T-helper 1 cell treated with Interleukin-12 subunit alpha and Interleukin-12 subunit beta and Interleukin-4 antibody, amounts not matched to agents 30 μg/mL and 1 μg/mL, for 36 hours (primary cell): ENCODE results near the gene GOLGA5.
"Not testable (repeated sequence)": the region's sequence is repeated elsewhere in the genome, so short reads cannot be mapped to it uniquely, and the experiment has no call there.

ENCODE experiments used
- H3K27ac Mint-ChIP-seq: one replicate; pipeline ENCODE4 v1.8.0; 2021; ENCODE audit warnings: mild to moderate bottlenecking, mixed read lengths
- H3K27me3 Mint-ChIP-seq: one replicate; pipeline ENCODE4 v1.8.0; 2021; ENCODE audit warnings: low read depth, mixed read lengths
- H3K36me3 Mint-ChIP-seq: one replicate; pipeline ENCODE4 v1.8.0; 2021; ENCODE audit warnings: low read depth, mixed read lengths
- H3K4me1 Mint-ChIP-seq: one replicate; pipeline ENCODE4 v1.8.0; 2021; ENCODE audit warnings: low read depth, mixed read lengths
- H3K4me3 Mint-ChIP-seq: one replicate; pipeline ENCODE4 v1.8.0; 2021; ENCODE audit warnings: mild to moderate bottlenecking, moderate library complexity, mixed read lengths
- H3K9me3 Mint-ChIP-seq: one replicate; pipeline ENCODE4 v1.8.0; 2021; ENCODE audit warnings: mixed read lengths

The GOLGA5 gene

DNA sequence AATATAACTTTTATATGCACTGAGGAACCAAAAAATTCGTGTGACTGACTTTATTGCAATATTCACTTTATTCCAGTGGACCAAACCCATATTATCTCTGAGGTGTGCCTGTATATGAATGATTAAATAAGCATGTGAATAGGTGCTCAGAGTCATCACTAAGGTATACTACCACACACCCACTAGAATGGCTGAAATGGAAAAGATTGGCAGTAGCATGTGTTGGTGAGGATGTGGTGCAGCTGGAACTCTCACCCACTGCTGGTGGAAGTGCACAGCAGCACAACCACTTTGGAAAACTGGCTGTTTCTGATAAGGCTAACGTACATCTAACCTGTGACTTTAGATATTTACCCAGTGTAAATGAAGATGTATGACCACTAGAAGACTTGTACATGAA, 36.8 kb downstream of the GOLGA5 start:
- Mint-ChIP-seq H3K36me3 (peaks cover 38% of the 10 kb centered on the region), H3K4me1 (no peaks in the 10 kb centered on the region), H3K9me3 (no peaks in the 10 kb centered on the region), H3K27ac (no peak overlapping the region), H3K4me3 (no peak overlapping the region), H3K27me3 (no peaks in the 10 kb centered on the region)

GRCh38 chr14:92832137-92832700, 38.1 kb downstream of the GOLGA5 start:
- Mint-ChIP-seq H3K9me3 (no peaks in the 10 kb centered on the region), H3K4me1 (no peaks in the 10 kb centered on the region), H3K4me3 (no peak overlapping the region), H3K27me3 (no peaks in the 10 kb centered on the region), H3K36me3 (peaks cover 37% of the 10 kb centered on the region), H3K27ac (no peak overlapping the region)

DNA sequence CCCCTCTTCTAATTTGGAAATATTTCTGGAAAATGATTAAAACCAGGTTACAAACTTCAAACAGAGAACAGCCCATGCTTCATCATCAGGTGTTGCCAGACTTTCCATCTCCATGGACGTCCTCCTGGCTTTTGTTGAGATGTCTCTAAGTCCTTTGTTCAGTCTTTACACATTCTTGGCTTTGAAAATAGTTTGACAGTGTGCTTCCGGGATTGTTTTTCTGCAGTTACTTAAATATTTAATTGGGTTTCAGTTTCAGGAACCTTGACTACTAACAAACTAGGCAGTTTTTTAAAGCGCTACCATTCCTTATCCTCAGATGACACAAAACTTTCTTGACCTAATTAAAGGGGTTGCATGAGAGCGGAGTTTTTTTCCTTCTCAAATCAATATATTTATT, 47.8 kb downstream of the GOLGA5 start:
- Mint-ChIP-seq H3K4me3 (no peak overlapping the region), H3K4me1 (peaks cover 7% of the 10 kb centered on the region), H3K27ac (no peak overlapping the region), H3K36me3 (peaks cover 29% of the 10 kb centered on the region), H3K27me3 (no peaks in the 10 kb centered on the region), H3K9me3 (no peaks in the 10 kb centered on the region)

- no peaks in the 10 kb centered on the region for H3K27me3 Mint-ChIP-seq
- no peaks in the 10 kb centered on the region for H3K9me3 Mint-ChIP-seq
- H3K27ac Mint-ChIP-seq = no peak overlapping the region
- H3K4me1 Mint-ChIP-seq = peaks cover 13% of the 10 kb centered on the region
- no peak overlapping the region for H3K4me3 Mint-ChIP-seq
- peaks cover 11% of the 10 kb centered on the region for H3K36me3 Mint-ChIP-seq
Measured at GRCh38 chr14:92844204-92844603, 50.1 kb downstream of the GOLGA5 start.

DNA sequence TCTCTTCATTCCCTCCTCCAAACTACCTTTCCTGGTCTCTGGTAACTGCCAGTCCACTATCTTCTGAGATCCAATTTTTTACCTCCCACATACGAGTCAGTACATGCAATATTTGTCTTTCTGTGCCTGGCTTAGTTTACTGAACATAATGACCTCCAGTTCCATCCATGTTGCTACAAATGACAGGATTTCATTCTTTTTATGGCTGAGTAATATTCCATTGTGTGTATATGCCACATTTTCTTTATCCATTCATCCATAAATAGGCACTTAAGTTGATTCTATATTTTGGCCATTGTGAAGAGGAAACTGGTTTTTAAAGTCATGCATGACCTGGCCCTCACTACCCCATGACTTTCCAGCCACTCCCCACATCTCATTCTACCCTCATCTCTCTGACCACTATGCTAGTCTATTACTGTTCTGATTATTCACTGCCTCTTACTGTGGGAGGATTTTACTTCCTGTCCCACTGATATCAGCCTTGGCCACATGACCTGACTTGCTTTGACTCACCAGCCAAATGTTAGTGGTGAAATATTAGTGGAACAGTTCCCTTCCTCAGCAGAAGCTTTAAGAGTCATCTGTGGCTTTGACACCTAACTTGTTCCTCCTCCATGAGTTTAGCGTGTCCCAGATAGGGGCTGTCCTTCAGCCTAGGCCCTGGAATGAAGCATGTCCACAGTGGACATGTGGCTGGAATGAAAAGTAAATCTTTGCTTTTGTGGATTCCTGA, 52.2 kb downstream of the GOLGA5 start:
- Mint-ChIP-seq H3K27ac (no peak overlapping the region), H3K4me3 (no peak overlapping the region), H3K9me3 (peaks cover 4% of the 10 kb centered on the region), H3K36me3 (peaks cover 4% of the 10 kb centered on the region), H3K4me1 (peaks cover 13% of the 10 kb centered on the region), H3K27me3 (no peaks in the 10 kb centered on the region)

DNA sequence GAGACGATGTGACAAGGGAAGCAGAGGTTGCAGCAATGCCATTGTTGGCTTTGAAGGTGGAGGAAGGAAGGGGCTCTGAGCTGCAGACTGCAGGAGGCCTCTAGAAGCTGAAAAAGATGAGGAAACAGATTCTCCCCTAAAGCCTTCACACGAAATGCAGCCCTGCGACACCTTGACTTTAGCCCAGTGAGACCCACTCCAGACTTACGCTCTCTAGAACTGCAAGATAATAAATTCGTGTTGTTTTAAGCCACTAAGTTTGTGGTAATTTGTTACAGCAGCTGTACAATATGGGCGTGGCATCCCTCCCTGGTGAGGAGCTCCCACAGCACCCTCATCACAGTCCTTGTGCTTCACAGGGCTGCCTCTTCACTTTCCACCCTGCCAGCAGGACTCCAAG, 53.2 kb downstream of the GOLGA5 start:
- no peak overlapping the region for H3K4me3 Mint-ChIP-seq
- peaks cover 13% of the 10 kb centered on the region for H3K4me1 Mint-ChIP-seq
- no peak overlapping the region for H3K27ac Mint-ChIP-seq
- H3K27me3 Mint-ChIP-seq = no peaks in the 10 kb centered on the region
- H3K36me3 Mint-ChIP-seq = no peaks in the 10 kb centered on the region
- H3K9me3 Mint-ChIP-seq = peaks cover 9% of the 10 kb centered on the region

DNA sequence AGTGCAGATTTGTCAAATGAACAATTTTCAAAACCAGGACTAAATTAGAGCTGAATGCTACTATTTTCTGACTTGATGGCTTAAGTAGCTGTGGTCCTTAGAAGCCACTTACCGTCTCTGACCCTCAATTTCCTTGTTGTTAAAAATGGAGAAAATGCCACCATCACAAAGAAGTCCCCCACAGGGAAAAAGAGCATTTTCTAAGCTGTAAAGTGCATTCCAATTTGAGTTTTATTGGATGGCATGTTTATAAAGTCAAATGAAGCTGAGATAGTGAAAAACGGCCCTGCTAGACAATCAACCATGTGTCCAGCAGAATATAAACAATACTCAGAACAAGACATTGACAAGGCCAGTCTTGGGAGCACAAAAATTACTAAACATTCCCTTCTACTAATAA, 53.6 kb downstream of the GOLGA5 start:
- H3K4me3 Mint-ChIP-seq = no peak overlapping the region
- H3K27ac Mint-ChIP-seq = no peak overlapping the region
- peaks cover 13% of the 10 kb centered on the region for H3K4me1 Mint-ChIP-seq
- no peaks in the 10 kb centered on the region for H3K36me3 Mint-ChIP-seq
- no peaks in the 10 kb centered on the region for H3K27me3 Mint-ChIP-seq
- peaks cover 13% of the 10 kb centered on the region for H3K9me3 Mint-ChIP-seq

DNA sequence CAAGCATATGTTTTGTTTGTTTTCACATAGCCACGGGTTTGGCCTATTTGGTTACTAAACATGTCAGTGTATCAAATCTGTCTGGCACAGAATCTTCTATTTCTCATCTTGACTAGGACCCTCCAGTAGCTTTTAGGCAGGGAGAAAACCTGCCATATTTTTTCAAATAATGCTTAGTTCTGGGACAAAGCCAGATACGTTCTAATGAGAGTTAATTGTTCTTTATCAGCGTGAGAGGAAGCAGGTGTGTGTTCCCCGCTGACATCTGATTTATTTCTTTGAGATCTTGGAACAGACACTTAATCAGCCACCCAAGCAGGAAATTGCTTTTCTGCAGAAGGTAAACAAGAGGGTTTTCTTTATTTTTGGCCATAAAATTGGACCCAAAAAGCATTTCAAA, 54.8 kb downstream of the GOLGA5 start:
- H3K4me3 Mint-ChIP-seq = no peak overlapping the region
- no peaks in the 10 kb centered on the region for H3K36me3 Mint-ChIP-seq
- peaks cover 13% of the 10 kb centered on the region for H3K4me1 Mint-ChIP-seq
- H3K9me3 Mint-ChIP-seq = peaks cover 13% of the 10 kb centered on the region
- no peak overlapping the region for H3K27ac Mint-ChIP-seq
- H3K27me3 Mint-ChIP-seq = peaks cover 5% of the 10 kb centered on the region

DNA sequence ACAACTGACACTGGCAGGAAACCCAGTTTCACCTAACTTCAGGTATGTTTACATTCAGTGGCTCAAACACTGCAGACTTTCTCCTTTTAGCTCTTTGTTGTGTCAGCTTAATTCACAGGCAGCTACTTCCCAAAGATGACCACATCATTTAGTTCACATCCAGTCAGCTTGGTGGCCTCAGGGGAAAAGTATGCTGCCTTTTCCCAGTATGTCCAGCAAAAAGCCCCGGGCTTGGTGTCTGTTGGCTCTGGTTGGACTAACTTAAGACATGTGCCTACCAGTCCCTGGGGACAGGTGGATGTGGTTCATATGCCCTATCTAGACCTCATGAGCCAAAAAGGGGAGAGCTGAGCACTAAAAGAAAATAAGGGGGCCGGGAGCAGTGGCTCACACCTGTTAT, 56.4 kb downstream of the GOLGA5 start:
- peaks cover 14% of the 10 kb centered on the region for H3K27me3 Mint-ChIP-seq
- peaks cover 13% of the 10 kb centered on the region for H3K4me1 Mint-ChIP-seq
- H3K36me3 Mint-ChIP-seq = no peaks in the 10 kb centered on the region
- H3K9me3 Mint-ChIP-seq = peaks cover 15% of the 10 kb centered on the region
- no peak overlapping the region for H3K4me3 Mint-ChIP-seq
- H3K27ac Mint-ChIP-seq = no peak overlapping the region

- H3K36me3 Mint-ChIP-seq, H3K4me1 Mint-ChIP-seq, H3K4me3 Mint-ChIP-seq, H3K27ac Mint-ChIP-seq: not testable (repeated sequence)
- Mint-ChIP-seq H3K27me3 (peaks cover 19% of the 10 kb centered on the region), H3K9me3 (peaks cover 21% of the 10 kb centered on the region)
Measured at GRCh38 chr14:92853136-92853535, 59.0 kb downstream of the GOLGA5 start.

GRCh38 chr14:92860049-92860840, 66.1 kb downstream of the GOLGA5 start:
- Mint-ChIP-seq H3K27me3 (peaks cover 11% of the 10 kb centered on the region), H3K9me3 (peaks cover 8% of the 10 kb centered on the region), H3K4me1 (no peaks in the 10 kb centered on the region), H3K36me3 (no peaks in the 10 kb centered on the region), H3K4me3 (no peak overlapping the region), H3K27ac (no peak overlapping the region)

DNA sequence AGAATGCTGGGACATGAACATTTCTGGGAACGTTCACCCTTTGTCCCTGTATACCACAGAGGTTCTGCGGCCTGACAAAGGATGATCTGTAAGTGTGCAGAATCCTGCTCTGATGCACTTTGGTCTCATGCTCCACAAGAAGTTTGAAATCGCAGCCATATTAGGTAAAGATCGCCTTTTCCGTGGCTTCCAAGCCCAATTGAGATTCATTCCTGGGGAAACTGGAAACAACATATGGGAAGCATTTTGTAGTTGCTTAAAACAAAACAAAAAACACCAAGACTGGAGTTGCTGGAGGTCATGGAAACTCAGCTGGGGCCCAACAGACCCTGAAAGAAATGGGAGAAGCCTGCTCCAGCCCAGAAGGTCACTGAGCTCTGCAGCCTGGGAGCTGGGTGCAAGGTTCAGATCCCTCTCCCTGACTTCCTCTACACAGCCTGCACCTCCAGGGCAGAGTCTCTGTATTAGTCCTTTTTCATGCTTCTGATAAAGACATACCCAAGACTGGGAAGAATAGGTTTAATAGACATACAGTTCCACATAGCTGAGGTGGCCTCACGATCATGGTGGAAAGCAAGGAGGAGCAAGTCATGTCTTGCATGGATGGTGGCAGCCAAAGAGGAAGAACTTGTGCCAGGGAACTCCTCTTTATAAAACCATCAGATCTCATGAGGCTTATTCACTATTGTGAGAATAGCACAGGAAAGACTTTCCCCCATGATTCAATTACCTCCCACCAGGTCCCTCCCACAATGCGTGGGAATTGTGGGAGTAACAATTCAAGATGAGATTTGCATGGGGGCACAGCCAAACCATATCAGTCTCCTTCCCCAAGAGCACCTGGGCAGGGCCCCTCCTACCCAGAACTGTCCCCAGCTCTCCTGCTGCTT, 68.0 kb downstream of the GOLGA5 start:
- no peaks in the 10 kb centered on the region for H3K36me3 Mint-ChIP-seq
- H3K4me1 Mint-ChIP-seq = no peaks in the 10 kb centered on the region
- peaks cover 3% of the 10 kb centered on the region for H3K27me3 Mint-ChIP-seq
- no peak overlapping the region for H3K27ac Mint-ChIP-seq
- no peak overlapping the region for H3K4me3 Mint-ChIP-seq
- H3K9me3 Mint-ChIP-seq = no peaks in the 10 kb centered on the region

DNA sequence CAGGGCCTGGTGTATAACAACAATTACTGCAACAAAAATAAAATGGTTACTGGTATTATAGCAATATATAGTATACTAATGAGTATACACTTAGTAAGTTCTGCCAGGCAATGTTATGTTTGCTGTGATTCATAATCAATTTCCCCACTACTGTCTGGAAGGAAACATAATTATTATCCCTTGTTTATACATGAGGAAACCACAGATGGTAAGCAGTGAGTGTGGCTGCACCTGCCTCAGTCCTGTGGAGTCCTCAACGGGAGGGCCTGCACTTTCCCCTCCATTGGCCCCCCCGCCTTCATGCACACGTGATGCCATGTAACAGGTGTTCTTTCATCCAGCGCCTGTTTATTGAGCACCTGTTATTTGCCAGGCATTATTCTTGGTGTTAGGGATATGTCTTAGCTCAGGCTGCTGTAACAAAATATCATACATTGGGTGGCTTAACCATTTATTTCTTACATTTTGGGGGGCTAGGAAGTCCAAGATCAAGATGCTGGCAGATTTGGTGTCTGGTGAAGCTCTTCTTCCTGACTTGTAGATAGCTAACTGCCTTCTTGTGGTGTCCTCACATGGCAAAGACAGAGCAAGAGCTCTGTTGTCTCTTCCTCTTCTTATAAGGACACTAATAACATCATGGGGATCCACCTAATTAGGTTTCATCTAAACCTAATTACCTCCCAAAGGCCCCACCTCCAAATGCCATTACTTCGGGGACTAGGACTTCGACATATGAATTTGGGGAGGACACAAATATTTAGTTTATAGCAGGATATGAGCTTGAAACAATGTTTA, 69.4 kb downstream of the GOLGA5 start:
- no peaks in the 10 kb centered on the region for H3K36me3 Mint-ChIP-seq
- H3K4me1 Mint-ChIP-seq = peaks cover 5% of the 10 kb centered on the region
- H3K27ac Mint-ChIP-seq = no peak overlapping the region
- H3K4me3 Mint-ChIP-seq = no peak overlapping the region
- peaks cover 3% of the 10 kb centered on the region for H3K27me3 Mint-ChIP-seq
- H3K9me3 Mint-ChIP-seq = no peaks in the 10 kb centered on the region

DNA sequence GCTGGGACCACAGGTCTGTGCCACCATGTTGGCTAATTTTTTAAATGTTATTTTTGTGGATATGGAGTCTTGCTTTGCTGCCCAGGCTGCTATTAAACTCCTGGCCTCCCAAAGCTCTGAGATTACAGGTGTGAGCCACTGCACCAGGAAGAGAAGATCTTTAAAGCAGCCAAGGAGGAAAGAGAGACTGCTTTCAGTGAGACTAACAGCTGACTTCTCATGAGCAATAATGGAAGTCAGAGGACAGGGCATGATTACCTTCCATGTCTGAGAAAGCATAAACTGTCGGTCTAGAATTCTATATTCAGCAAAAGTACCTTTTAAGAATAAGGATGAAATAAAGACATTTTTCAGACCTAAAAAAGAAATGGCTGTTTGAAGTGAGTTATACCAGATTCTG, 71.6 kb downstream of the GOLGA5 start:
- no peak overlapping the region for H3K4me3 Mint-ChIP-seq
- H3K27me3 Mint-ChIP-seq = no peaks in the 10 kb centered on the region
- peaks cover 5% of the 10 kb centered on the region for H3K4me1 Mint-ChIP-seq
- no peak overlapping the region for H3K27ac Mint-ChIP-seq
- H3K9me3 Mint-ChIP-seq = no peaks in the 10 kb centered on the region
- no peaks in the 10 kb centered on the region for H3K36me3 Mint-ChIP-seq
